ENCODE measurements around the gene KCTD16.

Gene KCTD16

GRCh38 chr5:144460600-144460999 lies 289.9 kb downstream of the KCTD16 start:
- H3K27me3 ChIP-seq (ENCODE audit: control insufficient read depth, insufficient read depth, low read length) = no peaks in the 10 kb centered on the region
- H3K9ac ChIP-seq (ENCODE audit: low read length) = no peak overlapping the region
- H3K36me3 ChIP-seq (ENCODE audit: control insufficient read depth, insufficient read depth, low read length) = no peaks in the 10 kb centered on the region
- H3K27ac ChIP-seq (ENCODE audit: low read depth, low read length) = no peak overlapping the region
- H3K4me1 ChIP-seq (ENCODE audit: control insufficient read depth, insufficient read depth, low read length) = no peaks in the 10 kb centered on the region
- H3K9me3 ChIP-seq (ENCODE audit: control insufficient read depth, insufficient read depth, low read depth, low read length) = no peaks in the 10 kb centered on the region
- no peak overlapping the region for H3K4me3 ChIP-seq (ENCODE audit: low read depth, low read length)

DNA sequence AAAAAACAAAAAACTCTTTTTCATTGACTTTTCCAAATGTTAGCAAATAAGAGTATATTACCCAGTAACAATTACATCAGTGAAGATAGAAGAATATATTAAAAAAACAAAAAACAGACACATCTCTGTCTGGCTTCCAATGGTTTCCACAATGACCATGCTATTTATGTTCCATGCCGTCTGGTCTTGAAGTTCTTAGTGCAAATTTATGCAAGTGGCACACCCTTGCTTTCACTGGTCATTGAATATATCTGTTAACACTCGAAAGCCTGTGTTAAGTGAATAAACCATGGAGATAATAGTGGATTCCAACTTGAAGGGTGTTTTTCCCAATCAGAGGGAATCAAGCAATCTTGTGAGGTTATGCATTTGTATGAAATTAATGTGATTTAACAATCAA lies 291.9 kb downstream of the KCTD16 start:
- no peak overlapping the region for H3K9ac ChIP-seq (ENCODE audit: low read length)
- H3K36me3 ChIP-seq (ENCODE audit: control insufficient read depth, insufficient read depth, low read length) = no peaks in the 10 kb centered on the region
- H3K9me3 ChIP-seq (ENCODE audit: control insufficient read depth, insufficient read depth, low read depth, low read length) = no peaks in the 10 kb centered on the region
- no peaks in the 10 kb centered on the region for H3K4me1 ChIP-seq (ENCODE audit: control insufficient read depth, insufficient read depth, low read length)
- no peaks in the 10 kb centered on the region for H3K27me3 ChIP-seq (ENCODE audit: control insufficient read depth, insufficient read depth, low read length)
- no peak overlapping the region for H3K4me3 ChIP-seq (ENCODE audit: low read depth, low read length)
- H3K27ac ChIP-seq (ENCODE audit: low read depth, low read length) = no peak overlapping the region

DNA sequence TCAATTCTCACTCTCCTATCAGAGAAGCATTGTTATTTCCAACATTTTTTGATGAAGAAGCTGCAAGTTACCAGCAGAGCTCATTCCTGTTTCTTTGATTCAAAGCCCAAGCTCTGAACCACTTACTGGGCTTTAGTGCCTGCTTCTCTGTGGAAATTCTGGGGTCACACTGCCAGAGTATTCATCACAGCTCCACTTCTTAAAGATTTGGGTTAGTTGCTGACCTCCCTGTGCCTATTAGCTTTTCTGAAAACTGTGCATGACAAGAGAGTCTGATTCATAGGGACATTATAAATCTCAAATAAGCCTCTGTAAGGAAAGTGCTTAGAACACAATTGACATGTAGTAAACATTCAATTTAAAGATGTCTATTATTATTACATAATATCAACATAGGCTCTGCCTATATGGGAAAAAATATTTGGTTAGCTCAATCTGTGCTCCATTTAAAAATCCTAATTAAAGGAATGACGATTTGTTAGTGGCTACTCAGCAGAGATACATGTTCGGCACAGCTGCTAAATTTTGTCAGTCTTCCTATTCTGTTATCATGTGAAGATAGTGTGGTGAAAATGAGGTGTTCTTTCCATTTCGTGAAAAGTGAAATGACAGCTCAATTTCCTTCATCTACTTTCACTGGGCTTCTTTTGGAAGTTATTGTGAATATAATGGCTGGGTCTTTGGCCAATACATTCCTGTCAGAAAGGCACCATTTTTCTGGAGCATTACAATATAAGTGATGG lies 293.0 kb downstream of the KCTD16 start:
- no peak overlapping the region for H3K4me3 ChIP-seq (ENCODE audit: low read depth, low read length)
- no peak overlapping the region for H3K27ac ChIP-seq (ENCODE audit: low read depth, low read length)
- H3K4me1 ChIP-seq (ENCODE audit: control insufficient read depth, insufficient read depth, low read length) = 0 out of 2 replicates have a peak, but pooled peaks cover 3% of the 10 kb centered on the region
- H3K9ac ChIP-seq (ENCODE audit: low read length) = no peak overlapping the region
- no peaks in the 10 kb centered on the region for H3K36me3 ChIP-seq (ENCODE audit: control insufficient read depth, insufficient read depth, low read length)
- H3K9me3 ChIP-seq (ENCODE audit: control insufficient read depth, insufficient read depth, low read depth, low read length) = no peaks in the 10 kb centered on the region
- no peaks in the 10 kb centered on the region for H3K27me3 ChIP-seq (ENCODE audit: control insufficient read depth, insufficient read depth, low read length)

GRCh38 chr5:144464306-144464705 lies 293.6 kb downstream of the KCTD16 start:
- no peaks in the 10 kb centered on the region for H3K27me3 ChIP-seq (ENCODE audit: control insufficient read depth, insufficient read depth, low read length)
- no peaks in the 10 kb centered on the region for H3K36me3 ChIP-seq (ENCODE audit: control insufficient read depth, insufficient read depth, low read length)
- no peaks in the 10 kb centered on the region for H3K9me3 ChIP-seq (ENCODE audit: control insufficient read depth, insufficient read depth, low read depth, low read length)
- H3K4me1 ChIP-seq (ENCODE audit: control insufficient read depth, insufficient read depth, low read length) = peaks cover 3% of the 10 kb centered on the region; the same call in 1 of the 2 replicates
- H3K27ac ChIP-seq (ENCODE audit: low read depth, low read length) = no peak overlapping the region
- H3K9ac ChIP-seq (ENCODE audit: low read length) = no peak overlapping the region
- H3K4me3 ChIP-seq (ENCODE audit: low read depth, low read length) = no peak overlapping the region

- Histone ChIP-seq H3K9ac (ENCODE audit: low read length) (no peak overlapping the region), H3K9me3 (ENCODE audit: control insufficient read depth, insufficient read depth, low read depth, low read length) (no peaks in the 10 kb centered on the region), H3K36me3 (ENCODE audit: control insufficient read depth, insufficient read depth, low read length) (no peaks in the 10 kb centered on the region), H3K4me1 (ENCODE audit: control insufficient read depth, insufficient read depth, low read length) (peaks cover 3% of the 10 kb centered on the region; the same call in 1 of the 2 replicates), H3K27ac (ENCODE audit: low read depth, low read length) (no peak overlapping the region), H3K4me3 (ENCODE audit: low read depth, low read length) (no peak overlapping the region), H3K27me3 (ENCODE audit: control insufficient read depth, insufficient read depth, low read length) (no peaks in the 10 kb centered on the region)
Measured at GRCh38 chr5:144465441-144465840, 294.8 kb downstream of the KCTD16 start.

- H3K9ac ChIP-seq (ENCODE audit: low read length) = no peak overlapping the region
Measured at GRCh38 chr5:144467792-144468191, 297.1 kb downstream of the KCTD16 start.

GRCh38 chr5:144468571-144468970 lies 297.9 kb downstream of the KCTD16 start:
- H3K4me1 ChIP-seq (ENCODE audit: control insufficient read depth, insufficient read depth, low read length) = peaks cover 3% of the 10 kb centered on the region; the same call in 1 of the 2 replicates
- no peak overlapping the region for H3K9ac ChIP-seq (ENCODE audit: low read length)
- no peaks in the 10 kb centered on the region for H3K9me3 ChIP-seq (ENCODE audit: control insufficient read depth, insufficient read depth, low read depth, low read length)
- H3K27ac ChIP-seq (ENCODE audit: low read depth, low read length) = no peak overlapping the region
- no peaks in the 10 kb centered on the region for H3K36me3 ChIP-seq (ENCODE audit: control insufficient read depth, insufficient read depth, low read length)
- H3K27me3 ChIP-seq (ENCODE audit: control insufficient read depth, insufficient read depth, low read length) = no peaks in the 10 kb centered on the region
- H3K4me3 ChIP-seq (ENCODE audit: low read depth, low read length) = no peak overlapping the region

More at GRCh38 chr5:144467792-144468191, 297.1 kb downstream of the KCTD16 start:
- no peaks in the 10 kb centered on the region for H3K36me3 ChIP-seq (ENCODE audit: control insufficient read depth, insufficient read depth, low read length)
- no peak overlapping the region for H3K27ac ChIP-seq (ENCODE audit: low read depth, low read length)
- no peaks in the 10 kb centered on the region for H3K27me3 ChIP-seq (ENCODE audit: control insufficient read depth, insufficient read depth, low read length)
- no peaks in the 10 kb centered on the region for H3K9me3 ChIP-seq (ENCODE audit: control insufficient read depth, insufficient read depth, low read depth, low read length)
- H3K4me1 ChIP-seq (ENCODE audit: control insufficient read depth, insufficient read depth, low read length) = peaks cover 3% of the 10 kb centered on the region; the same call in 1 of the 2 replicates
- no peak overlapping the region for H3K4me3 ChIP-seq (ENCODE audit: low read depth, low read length)

GRCh38 chr5:144469106-144469505 lies 298.4 kb downstream of the KCTD16 start:
- Histone ChIP-seq H3K27ac (ENCODE audit: low read depth, low read length) (no peak overlapping the region), H3K36me3 (ENCODE audit: control insufficient read depth, insufficient read depth, low read length) (no peaks in the 10 kb centered on the region), H3K4me3 (ENCODE audit: low read depth, low read length) (no peak overlapping the region), H3K27me3 (ENCODE audit: control insufficient read depth, insufficient read depth, low read length) (no peaks in the 10 kb centered on the region), H3K9ac (ENCODE audit: low read length) (no peak overlapping the region), H3K4me1 (ENCODE audit: control insufficient read depth, insufficient read depth, low read length) (peaks cover 3% of the 10 kb centered on the region; the same call in 1 of the 2 replicates), H3K9me3 (ENCODE audit: control insufficient read depth, insufficient read depth, low read depth, low read length) (no peaks in the 10 kb centered on the region)

- no peak overlapping the region for H3K27ac ChIP-seq (ENCODE audit: low read depth, low read length)
- H3K4me3 ChIP-seq (ENCODE audit: low read depth, low read length) = no peak overlapping the region
- peaks cover 3% of the 10 kb centered on the region; the same call in 1 of the 2 replicates for H3K4me1 ChIP-seq (ENCODE audit: control insufficient read depth, insufficient read depth, low read length)
Measured at GRCh38 chr5:144472221-144472620, 301.5 kb downstream of the KCTD16 start.

GRCh38 chr5:144473650-144474049 lies 303.0 kb downstream of the KCTD16 start:
- Histone ChIP-seq H3K4me1 (ENCODE audit: control insufficient read depth, insufficient read depth, low read length) (no peaks in the 10 kb centered on the region; the same call in 1 of the 2 replicates), H3K27me3 (ENCODE audit: control insufficient read depth, insufficient read depth, low read length) (no peaks in the 10 kb centered on the region), H3K9ac (ENCODE audit: low read length) (no peak overlapping the region), H3K36me3 (ENCODE audit: control insufficient read depth, insufficient read depth, low read length) (no peaks in the 10 kb centered on the region), H3K27ac (ENCODE audit: low read depth, low read length) (no peak overlapping the region), H3K4me3 (ENCODE audit: low read depth, low read length) (no peak overlapping the region), H3K9me3 (ENCODE audit: control insufficient read depth, insufficient read depth, low read depth, low read length) (no peaks in the 10 kb centered on the region)

More at GRCh38 chr5:144472221-144472620, 301.5 kb downstream of the KCTD16 start:
- Histone ChIP-seq H3K27me3 (ENCODE audit: control insufficient read depth, insufficient read depth, low read length) (no peaks in the 10 kb centered on the region), H3K9ac (ENCODE audit: low read length) (no peak overlapping the region), H3K36me3 (ENCODE audit: control insufficient read depth, insufficient read depth, low read length) (no peaks in the 10 kb centered on the region), H3K9me3 (ENCODE audit: control insufficient read depth, insufficient read depth, low read depth, low read length) (no peaks in the 10 kb centered on the region)

DNA sequence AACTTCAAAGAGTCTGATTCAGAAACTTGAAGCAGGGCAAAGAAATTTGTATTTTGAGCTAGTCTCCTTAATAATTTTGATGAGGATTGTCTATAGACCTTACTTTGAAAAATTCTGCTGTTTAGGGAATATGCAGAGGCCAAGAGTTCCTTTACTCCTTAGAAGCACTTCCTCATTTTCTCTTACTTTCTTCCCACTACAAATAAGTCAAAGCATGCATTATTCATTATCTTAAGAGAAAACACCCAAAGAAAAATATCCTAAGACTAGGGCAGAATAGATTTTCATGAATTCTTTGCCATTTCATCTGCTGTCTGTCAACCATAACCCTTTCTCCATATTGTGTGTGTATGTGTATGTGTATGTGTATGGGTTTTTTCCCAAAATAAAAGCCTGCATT lies 307.9 kb downstream of the KCTD16 start:
- Histone ChIP-seq H3K36me3 (ENCODE audit: control insufficient read depth, insufficient read depth, low read length) (no peaks in the 10 kb centered on the region), H3K9ac (ENCODE audit: low read length) (no peak overlapping the region), H3K27ac (ENCODE audit: low read depth, low read length) (no peak overlapping the region)

More for the DNA sequence above, 307.9 kb downstream of the KCTD16 start:
- Histone ChIP-seq H3K9me3 (ENCODE audit: control insufficient read depth, insufficient read depth, low read depth, low read length) (no peaks in the 10 kb centered on the region), H3K4me1 (ENCODE audit: control insufficient read depth, insufficient read depth, low read length) (peaks cover 3% of the 10 kb centered on the region; the same call in 1 of the 2 replicates), H3K4me3 (ENCODE audit: low read depth, low read length) (no peak overlapping the region), H3K27me3 (ENCODE audit: control insufficient read depth, insufficient read depth, low read length) (no peaks in the 10 kb centered on the region)
